Astrocyte of the cerebellum (primary cell): Measurements from ENCODE around the gene CDH8.
"Not testable (repeated sequence)": the region's sequence is repeated elsewhere in the genome, so short reads cannot be mapped to it uniquely, and the experiment has no call there.

Experiments
- DNase-seq: peaks from one replicate; pipeline ENCODE4 v3.0.0-alpha.2; 2011; ENCODE audit warnings: low read depth
- H3K4me3 ChIP-seq: 2 replicates; pipeline ENCODE4 v1.5.1; 2011; ENCODE audit warnings: mild to moderate bottlenecking, low read depth, low read length, moderate library complexity
- CTCF ChIP-seq: IDR thresholded peaks from 2 replicates; pipeline ENCODE4 v1.5.1; 2012; ENCODE audit warnings: low read length, low read depth, moderate library complexity, mild to moderate bottlenecking; ENCODE audit errors: missing control alignments
- in situ Hi-C: cut with HindIII; loops from 2 replicates; pipeline ENCODE4 v1.10.0; 2017; ENCODE audit warnings: low sequenced_read_pairs

The CDH8 gene

DNA sequence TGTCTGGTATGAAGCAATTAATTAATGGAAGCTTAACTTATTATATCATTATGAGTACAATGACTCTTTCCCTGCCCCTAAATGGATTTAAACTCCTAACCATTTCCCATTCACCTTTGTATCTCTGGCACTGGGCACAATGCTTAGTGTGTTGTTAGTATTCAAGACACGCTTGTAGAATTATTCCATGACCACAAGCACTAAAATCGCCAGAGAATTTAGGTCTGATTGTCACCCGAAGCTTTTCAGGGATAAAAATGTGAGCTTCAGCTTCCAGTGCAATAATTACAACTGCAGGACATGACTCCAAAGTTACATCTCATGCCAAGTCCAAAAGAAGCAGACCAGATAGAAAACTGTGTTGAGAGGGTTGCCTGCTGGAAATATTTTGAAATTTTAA, 101.6 kb downstream of the CDH8 start:
- no peak for DNase-seq
- no peak for TF ChIP-seq CTCF
- no peak overlapping the region for H3K4me3 ChIP-seq
- in situ Hi-C loops: no loop called here

- in situ Hi-C loops: no loop called here
- DNase-seq: no peak
- H3K4me3 ChIP-seq: no peak overlapping the region
- TF ChIP-seq CTCF: no peak
Observed at GRCh38 chr16:61929776-61930175, 106.5 kb downstream of the CDH8 start.

- no peak for DNase-seq
- H3K4me3 ChIP-seq: no peak overlapping the region
- TF ChIP-seq CTCF: no peak
- in situ Hi-C loops: no loop called here
Observed at GRCh38 chr16:61926766-61927165, 109.5 kb downstream of the CDH8 start.

DNA sequence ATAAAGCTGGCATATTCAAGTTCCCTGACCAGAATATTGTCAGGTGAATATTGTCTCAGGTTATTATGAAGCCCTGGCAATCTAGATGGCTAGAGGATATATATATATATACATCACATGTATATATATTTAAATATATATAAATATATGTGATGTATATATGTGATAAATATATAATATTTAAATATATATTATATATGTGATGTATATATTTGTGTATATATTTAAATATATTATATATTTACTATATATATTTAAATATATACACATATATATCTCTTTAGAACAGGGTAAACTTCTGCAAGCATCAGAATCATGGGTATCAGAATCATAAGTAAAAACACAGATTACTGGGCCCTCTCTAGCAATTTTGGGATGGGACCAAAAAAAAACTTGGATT, 112.6 kb downstream of the CDH8 start:
- DNase-seq: no peak
- H3K4me3 ChIP-seq: no peak overlapping the region
- TF ChIP-seq CTCF: no peak
- in situ Hi-C loops: no loop called here

- DNase-seq: no peak
- TF ChIP-seq CTCF: no peak
- in situ Hi-C loops: no loop called here
- no peak overlapping the region for H3K4me3 ChIP-seq
Observed at GRCh38 chr16:61921373-61921772, 114.9 kb downstream of the CDH8 start.

- DNase-seq, H3K4me3 ChIP-seq, in situ Hi-C loops: not testable (repeated sequence)
Observed at GRCh38 chr16:61917865-61918826, 118.1 kb downstream of the CDH8 start.

- no peak for DNase-seq
- in situ Hi-C loops: no loop called here
- no peak overlapping the region for H3K4me3 ChIP-seq
- no peak for TF ChIP-seq CTCF
Observed at GRCh38 chr16:61915569-61915968, 120.7 kb downstream of the CDH8 start.
